SK-N-SH treated with all-trans-retinoic acid at 6 μM for 48 hours (cell line): Measurements from ENCODE around the gene SEPTIN8.

Source experiments
- ATAC-seq: fragments of 200-7000 bp; cut with Tn5 transposase; 3 replicates; pipeline ENCODE4 v1.9.1; 2020; ENCODE audit warnings: mild to moderate bottlenecking, moderate library complexity
- BACH2 ChIP-seq: fragments of 250-450 bp; sonication (Bioruptor Pico); IDR thresholded peaks from 2 replicates; pipeline ENCODE4 v1.9.0; 2021; ENCODE audit warnings: mild to moderate bottlenecking, borderline replicate concordance
- CREB5 ChIP-seq: fragments of 250-450 bp; sonication (Bioruptor Pico); IDR thresholded peaks from 2 replicates; pipeline ENCODE4 v1.5.1; 2020; ENCODE audit warnings: low read depth, mild to moderate bottlenecking, moderate library complexity
- CSRNP3 ChIP-seq: fragments of 250-450 bp; sonication (Bioruptor Pico); IDR thresholded peaks from 2 replicates; pipeline ENCODE4 v1.5.1; 2021; ENCODE audit warnings: mild to moderate bottlenecking, moderate library complexity
- ESRRG ChIP-seq: fragments of 250-450 bp; sonication (Bioruptor Pico); IDR thresholded peaks from 2 replicates; pipeline ENCODE4 v1.6.1; 2021; ENCODE audit warnings: mild to moderate bottlenecking
- GLIS3 ChIP-seq: fragments of 250-450 bp; sonication (Bioruptor Pico); IDR thresholded peaks from 2 replicates; pipeline ENCODE4 v1.5.0; 2020; ENCODE audit warnings: mild to moderate bottlenecking, moderate library complexity
- OSR1 ChIP-seq: fragments of 250-450 bp; sonication (Bioruptor Pico); IDR thresholded peaks from 2 replicates; pipeline ENCODE4 v1.8.0; 2022; ENCODE audit warnings: moderate library complexity, mild to moderate bottlenecking, inconsistent platforms
- PATZ1 ChIP-seq: fragments of 250-450 bp; sonication (Bioruptor Pico); IDR thresholded peaks from 2 replicates; pipeline ENCODE4 v1.8.0; 2020; ENCODE audit warnings: mild to moderate bottlenecking, moderate library complexity, borderline replicate concordance
- PPARA ChIP-seq: fragments of 250-450 bp; sonication (Bioruptor Pico); IDR thresholded peaks from 2 replicates; pipeline ENCODE4 v1.5.0; 2020; ENCODE audit warnings: mild to moderate bottlenecking, borderline replicate concordance
- RARB ChIP-seq: fragments of 250-450 bp; sonication (Bioruptor Pico); IDR thresholded peaks from 2 replicates; pipeline ENCODE4 v1.8.0; 2021; ENCODE audit warnings: mild to moderate bottlenecking, moderate library complexity
- SNAI2 ChIP-seq: fragments of 250-450 bp; sonication (Bioruptor Pico); IDR thresholded peaks from 2 replicates; pipeline ENCODE4 v1.5.0; 2020; ENCODE audit warnings: mild to moderate bottlenecking, moderate library complexity
- TCF4 ChIP-seq: fragments of 250-450 bp; sonication (Bioruptor Pico); IDR thresholded peaks from 2 replicates; pipeline ENCODE4 v1.8.0; 2021; ENCODE audit warnings: mild to moderate bottlenecking, moderate library complexity, borderline replicate concordance
- TOX ChIP-seq: fragments of 250-450 bp; sonication (Bioruptor Pico); IDR thresholded peaks from 2 replicates; pipeline ENCODE4 v1.8.0; 2021; ENCODE audit warnings: mild to moderate bottlenecking, moderate library complexity, borderline replicate concordance
- ZFP3 ChIP-seq: fragments of 250-450 bp; sonication (Bioruptor Pico); IDR thresholded peaks from 2 replicates; pipeline ENCODE4 v1.5.0; 2020; ENCODE audit warnings: mild to moderate bottlenecking, moderate library complexity
- ZFP30 ChIP-seq: fragments of 450-650 bp; formaldehyde crosslinking; IDR thresholded peaks from 2 replicates; pipeline ENCODE4 v1.5.0; 2022; ENCODE audit warnings: mild to moderate bottlenecking, moderate library complexity
- ZNF565 ChIP-seq: fragments of 450-650 bp; formaldehyde crosslinking; conservative IDR thresholded peaks from 2 replicates; pipeline ENCODE4 v1.5.0; 2020; ENCODE audit warnings: low read depth, mild to moderate bottlenecking, moderate library complexity
- ZNF70 ChIP-seq: fragments of 450-650 bp; formaldehyde crosslinking; IDR thresholded peaks from 2 replicates; pipeline ENCODE4 v1.5.0; 2020; ENCODE audit warnings: mild to moderate bottlenecking, moderate library complexity
- TF ChIP-seq, protein P1 (sequence below): fragments of 250-450 bp; sonication (Bioruptor Pico); IDR thresholded peaks from 2 replicates; pipeline ENCODE4 v1.5.0; 2020; ENCODE audit warnings: mild to moderate bottlenecking, moderate library complexity
- TF ChIP-seq, protein P2 (sequence below): fragments of 250-450 bp; sonication (Bioruptor Pico); IDR thresholded peaks from 2 replicates; pipeline ENCODE4 v1.8.0; 2021; ENCODE audit warnings: low read depth, mild to moderate bottlenecking, moderate library complexity, borderline replicate concordance

The SEPTIN8 gene

GRCh38 chr5:132754947-132755346, 22.1 kb downstream of the SEPTIN8 start:
- ATAC-seq, result peak; percentile 75
- TF ChIP-seq ZNF565 (CRISPR knock-in tag) (no peak), ESRRG (CRISPR knock-in tag) (no peak), PATZ1 (CRISPR knock-in tag) (no peak), SNAI2 (no peak), ZNF70 (CRISPR knock-in tag) (no peak), TCF4 (CRISPR knock-in tag) (no peak), PPARA (CRISPR knock-in tag) (no peak), CSRNP3 (no peak), OSR1 (no peak), RARB (CRISPR knock-in tag) (no peak), ZFP3 (CRISPR knock-in tag) (no peak), TOX (CRISPR knock-in tag) (no peak)
- TF ChIP-seq, protein P1, sequence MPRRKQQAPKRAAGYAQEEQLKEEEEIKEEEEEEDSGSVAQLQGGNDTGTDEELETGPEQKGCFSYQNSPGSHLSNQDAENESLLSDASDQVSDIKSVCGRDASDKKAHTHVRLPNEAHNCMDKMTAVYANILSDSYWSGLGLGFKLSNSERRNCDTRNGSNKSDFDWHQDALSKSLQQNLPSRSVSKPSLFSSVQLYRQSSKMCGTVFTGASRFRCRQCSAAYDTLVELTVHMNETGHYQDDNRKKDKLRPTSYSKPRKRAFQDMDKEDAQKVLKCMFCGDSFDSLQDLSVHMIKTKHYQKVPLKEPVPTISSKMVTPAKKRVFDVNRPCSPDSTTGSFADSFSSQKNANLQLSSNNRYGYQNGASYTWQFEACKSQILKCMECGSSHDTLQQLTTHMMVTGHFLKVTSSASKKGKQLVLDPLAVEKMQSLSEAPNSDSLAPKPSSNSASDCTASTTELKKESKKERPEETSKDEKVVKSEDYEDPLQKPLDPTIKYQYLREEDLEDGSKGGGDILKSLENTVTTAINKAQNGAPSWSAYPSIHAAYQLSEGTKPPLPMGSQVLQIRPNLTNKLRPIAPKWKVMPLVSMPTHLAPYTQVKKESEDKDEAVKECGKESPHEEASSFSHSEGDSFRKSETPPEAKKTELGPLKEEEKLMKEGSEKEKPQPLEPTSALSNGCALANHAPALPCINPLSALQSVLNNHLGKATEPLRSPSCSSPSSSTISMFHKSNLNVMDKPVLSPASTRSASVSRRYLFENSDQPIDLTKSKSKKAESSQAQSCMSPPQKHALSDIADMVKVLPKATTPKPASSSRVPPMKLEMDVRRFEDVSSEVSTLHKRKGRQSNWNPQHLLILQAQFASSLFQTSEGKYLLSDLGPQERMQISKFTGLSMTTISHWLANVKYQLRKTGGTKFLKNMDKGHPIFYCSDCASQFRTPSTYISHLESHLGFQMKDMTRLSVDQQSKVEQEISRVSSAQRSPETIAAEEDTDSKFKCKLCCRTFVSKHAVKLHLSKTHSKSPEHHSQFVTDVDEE (CRISPR knock-in tag), result no peak
- TF ChIP-seq, protein P2, sequence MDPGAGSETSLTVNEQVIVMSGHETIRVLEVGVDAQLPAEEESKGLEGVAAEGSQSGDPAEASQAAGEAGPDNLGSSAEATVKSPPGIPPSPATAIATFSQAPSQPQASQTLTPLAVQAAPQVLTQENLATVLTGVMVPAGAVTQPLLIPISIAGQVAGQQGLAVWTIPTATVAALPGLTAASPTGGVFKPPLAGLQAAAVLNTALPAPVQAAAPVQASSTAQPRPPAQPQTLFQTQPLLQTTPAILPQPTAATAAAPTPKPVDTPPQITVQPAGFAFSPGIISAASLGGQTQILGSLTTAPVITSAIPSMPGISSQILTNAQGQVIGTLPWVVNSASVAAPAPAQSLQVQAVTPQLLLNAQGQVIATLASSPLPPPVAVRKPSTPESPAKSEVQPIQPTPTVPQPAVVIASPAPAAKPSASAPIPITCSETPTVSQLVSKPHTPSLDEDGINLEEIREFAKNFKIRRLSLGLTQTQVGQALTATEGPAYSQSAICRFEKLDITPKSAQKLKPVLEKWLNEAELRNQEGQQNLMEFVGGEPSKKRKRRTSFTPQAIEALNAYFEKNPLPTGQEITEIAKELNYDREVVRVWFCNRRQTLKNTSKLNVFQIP (CRISPR knock-in tag), result no peak
- TF ChIP-seq, all 23 proteins: peak for 0

DNA sequence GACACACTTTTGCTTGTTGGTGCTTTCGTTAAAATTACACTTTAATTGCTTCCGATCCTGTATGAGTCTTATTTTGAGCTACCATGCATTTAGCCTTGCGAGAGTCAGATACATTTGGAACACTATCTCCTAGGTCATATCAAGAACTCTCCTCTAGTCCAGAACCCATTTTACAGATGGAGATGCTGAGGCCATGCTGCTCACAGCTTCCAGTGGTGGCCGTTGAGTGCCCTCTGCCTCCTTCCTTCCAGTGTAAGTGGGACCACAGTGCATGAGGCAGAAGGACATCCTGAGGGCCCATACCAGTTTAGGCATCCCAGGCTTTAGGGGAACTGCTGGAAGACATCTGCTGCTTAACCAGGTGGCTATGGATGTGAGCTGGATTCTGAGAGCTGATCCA, 22.9 kb downstream of the SEPTIN8 start:
- ATAC-seq, result no peak
- TF ChIP-seq TOX (CRISPR knock-in tag), result no peak
- no peak for TF ChIP-seq ZFP30 (CRISPR knock-in tag)
- TF ChIP-seq OSR1, result no peak
- TF ChIP-seq, protein P1 (CRISPR knock-in tag), result no peak
- TF ChIP-seq, protein P2 (CRISPR knock-in tag), result no peak
- no peak for TF ChIP-seq BACH2 (CRISPR knock-in tag)
- TF ChIP-seq TCF4 (CRISPR knock-in tag), result no peak
- no peak for TF ChIP-seq GLIS3 (CRISPR knock-in tag)
- TF ChIP-seq CREB5 (CRISPR knock-in tag), result no peak
- no peak for TF ChIP-seq PATZ1 (CRISPR knock-in tag)
